Retinal pigment epithelial cell (primary cell): Measurements from ENCODE around the gene POMP.

Source experiments
- DNase-seq: peaks from one replicate; pipeline ENCODE4 v3.0.0-alpha.2; 2010; ENCODE audit warnings: low read depth
- H3K4me3 ChIP-seq: 2 replicates; pipeline ENCODE4 v1.5.1; 2011; ENCODE audit warnings: mild to moderate bottlenecking, low read length, control low read depth, moderate library complexity
- TF ChIP-seq, protein P1 (sequence below): conservative IDR thresholded peaks from 2 replicates; pipeline ENCODE4 v1.5.1; 2011; ENCODE audit warnings: low read depth, low read length, control low read depth, inconsistent platforms

The POMP gene

DNA sequence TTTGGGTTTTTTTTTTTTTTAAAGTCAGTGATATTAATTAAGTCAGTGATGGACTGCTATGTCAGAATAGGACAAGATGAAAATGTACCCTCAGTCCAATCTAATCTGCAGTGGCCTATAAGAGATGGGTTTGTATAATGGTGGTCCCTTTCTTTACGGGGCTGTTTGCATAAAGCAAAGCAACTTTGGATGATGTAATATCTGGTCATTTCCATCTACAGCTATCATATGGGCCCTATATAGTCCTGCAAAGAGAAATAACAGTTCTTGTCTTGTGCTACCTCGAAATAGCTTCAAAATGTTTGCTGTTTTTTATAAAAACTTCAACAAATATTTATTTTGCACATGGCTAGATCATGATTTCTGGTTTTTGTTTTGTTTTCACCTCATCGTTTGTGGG is 20.2 kb upstream of the POMP start:
- TF ChIP-seq, protein P1, sequence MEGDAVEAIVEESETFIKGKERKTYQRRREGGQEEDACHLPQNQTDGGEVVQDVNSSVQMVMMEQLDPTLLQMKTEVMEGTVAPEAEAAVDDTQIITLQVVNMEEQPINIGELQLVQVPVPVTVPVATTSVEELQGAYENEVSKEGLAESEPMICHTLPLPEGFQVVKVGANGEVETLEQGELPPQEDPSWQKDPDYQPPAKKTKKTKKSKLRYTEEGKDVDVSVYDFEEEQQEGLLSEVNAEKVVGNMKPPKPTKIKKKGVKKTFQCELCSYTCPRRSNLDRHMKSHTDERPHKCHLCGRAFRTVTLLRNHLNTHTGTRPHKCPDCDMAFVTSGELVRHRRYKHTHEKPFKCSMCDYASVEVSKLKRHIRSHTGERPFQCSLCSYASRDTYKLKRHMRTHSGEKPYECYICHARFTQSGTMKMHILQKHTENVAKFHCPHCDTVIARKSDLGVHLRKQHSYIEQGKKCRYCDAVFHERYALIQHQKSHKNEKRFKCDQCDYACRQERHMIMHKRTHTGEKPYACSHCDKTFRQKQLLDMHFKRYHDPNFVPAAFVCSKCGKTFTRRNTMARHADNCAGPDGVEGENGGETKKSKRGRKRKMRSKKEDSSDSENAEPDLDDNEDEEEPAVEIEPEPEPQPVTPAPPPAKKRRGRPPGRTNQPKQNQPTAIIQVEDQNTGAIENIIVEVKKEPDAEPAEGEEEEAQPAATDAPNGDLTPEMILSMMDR = no peak
- no peak for DNase-seq
- H3K4me3 ChIP-seq = no peak overlapping the region

DNA sequence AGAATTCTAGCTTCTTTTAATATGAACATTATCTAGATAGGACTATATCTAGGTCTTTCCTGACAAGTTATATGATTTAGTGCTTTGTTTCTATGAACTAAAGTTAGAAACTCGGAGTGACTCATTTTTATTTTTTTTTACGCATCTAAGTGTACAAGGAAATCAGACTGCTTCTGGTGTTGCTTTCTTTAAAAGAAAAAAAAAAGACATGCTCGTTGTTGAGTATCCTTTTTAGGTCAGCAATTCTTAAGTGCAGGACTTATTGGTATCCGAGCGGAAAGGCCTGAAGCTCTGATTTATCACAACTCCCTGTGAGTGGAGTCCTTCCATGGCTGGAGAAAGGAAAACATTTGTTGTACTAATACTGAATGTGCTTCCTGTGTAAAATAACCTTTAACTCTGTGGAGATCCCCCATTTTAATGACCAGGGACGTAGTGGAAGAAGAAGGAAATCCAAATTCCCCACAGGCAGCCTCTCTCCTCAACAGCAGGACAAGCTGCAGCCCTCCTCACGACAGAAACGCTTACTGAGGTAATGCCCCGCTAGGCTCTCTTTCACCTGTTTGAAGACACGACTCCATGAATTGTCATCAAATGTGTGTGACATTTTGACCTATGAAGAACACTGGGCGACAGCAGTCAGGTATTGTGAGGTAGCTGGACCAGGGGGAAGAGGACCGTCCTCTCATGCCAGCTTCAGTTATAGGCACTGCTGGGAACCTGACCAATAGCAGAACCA is 17.9 kb upstream of the POMP start:
- H3K4me3 ChIP-seq = no peak overlapping the region
- no peak for DNase-seq
- TF ChIP-seq, protein P1 = no peak

DNA sequence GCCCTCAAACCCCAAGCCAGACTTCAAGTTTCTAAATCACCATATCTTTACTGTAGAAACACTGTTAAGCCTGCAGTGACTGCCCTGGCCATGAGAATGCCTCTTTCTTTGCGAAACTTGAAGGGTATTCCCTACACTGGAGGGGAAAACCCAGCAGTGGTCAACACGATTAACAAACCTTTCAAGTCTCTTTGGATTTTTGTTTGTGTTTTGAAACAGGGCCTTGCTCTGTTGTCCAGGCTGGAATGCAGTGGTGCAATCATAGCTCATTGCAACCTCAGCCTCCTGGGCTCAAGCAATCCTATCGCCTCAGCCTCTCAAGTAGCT is 17.4 kb upstream of the POMP start:
- TF ChIP-seq, protein P1 = no peak
- no peak for DNase-seq
- H3K4me3 ChIP-seq = no peak overlapping the region

DNA sequence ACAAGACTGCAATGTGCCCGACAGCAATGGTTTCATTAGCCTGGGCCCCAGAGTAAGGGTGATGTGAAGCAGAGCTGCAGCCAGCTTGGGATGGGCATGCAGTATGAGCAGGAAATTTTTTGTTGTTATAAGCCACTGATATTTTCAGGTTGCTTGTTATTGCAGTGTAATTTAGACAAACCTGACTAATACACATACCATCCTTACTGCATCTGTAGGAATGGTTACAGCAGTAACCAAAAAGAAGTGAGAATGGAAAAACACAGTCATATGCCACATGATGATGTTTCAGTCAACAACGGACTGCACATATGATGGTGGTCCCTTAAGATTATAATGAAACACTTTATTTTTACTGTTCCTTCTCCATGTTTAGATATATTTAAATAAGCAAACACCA is 8.6 kb upstream of the POMP start:
- H3K4me3 ChIP-seq = no peak overlapping the region
- no peak for DNase-seq
- TF ChIP-seq, protein P1 = no peak

DNA sequence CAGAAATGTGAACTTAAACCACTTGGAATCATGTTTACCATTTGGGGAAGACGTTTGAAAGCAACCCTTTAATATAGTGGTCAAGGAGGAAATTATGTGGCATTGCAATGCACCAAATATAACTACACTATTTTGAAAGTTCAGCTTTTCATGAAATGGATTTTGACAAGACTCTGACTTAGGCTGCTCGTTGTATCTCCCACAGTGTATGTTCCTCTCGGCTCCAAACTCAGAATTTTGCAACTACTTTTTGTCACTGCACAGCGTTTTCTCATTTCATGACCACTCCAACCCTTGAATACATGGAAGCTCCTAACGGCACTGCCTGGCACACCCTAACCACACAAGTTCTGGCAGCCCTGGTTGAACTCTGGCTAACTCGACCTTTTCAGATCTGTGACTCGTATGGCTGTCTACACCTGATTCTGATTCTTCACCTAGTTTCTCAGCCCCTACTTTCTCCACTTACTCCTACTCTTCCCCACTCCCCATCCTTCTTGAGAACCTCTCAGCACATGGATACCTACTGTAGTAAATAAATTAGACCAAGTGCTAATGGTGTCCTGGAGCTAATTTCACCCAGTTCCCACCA is 7.0 kb upstream of the POMP start:
- TF ChIP-seq, protein P1 = no peak
- no peak overlapping the region for H3K4me3 ChIP-seq
- no peak for DNase-seq

DNA sequence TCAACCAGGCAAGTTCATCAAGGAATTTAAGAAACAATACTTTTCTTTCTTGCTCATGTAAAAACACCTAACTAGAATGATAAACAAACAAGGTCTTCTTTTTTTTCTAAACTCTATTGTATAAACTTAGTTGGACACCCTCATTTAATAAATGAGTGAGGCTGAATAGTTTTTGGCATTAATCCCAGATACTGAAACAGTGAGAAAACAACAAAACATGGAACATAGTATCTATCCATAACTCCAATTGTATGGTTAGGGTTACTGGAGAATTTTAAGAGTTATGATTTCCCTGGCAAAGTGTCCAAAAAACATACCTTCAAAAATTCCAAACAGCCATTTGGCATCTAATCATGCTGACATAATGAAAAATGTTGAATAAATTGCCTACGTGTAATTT is 5.8 kb upstream of the POMP start:
- DNase-seq = no peak
- no peak overlapping the region for H3K4me3 ChIP-seq
- TF ChIP-seq, protein P1 = no peak

DNA sequence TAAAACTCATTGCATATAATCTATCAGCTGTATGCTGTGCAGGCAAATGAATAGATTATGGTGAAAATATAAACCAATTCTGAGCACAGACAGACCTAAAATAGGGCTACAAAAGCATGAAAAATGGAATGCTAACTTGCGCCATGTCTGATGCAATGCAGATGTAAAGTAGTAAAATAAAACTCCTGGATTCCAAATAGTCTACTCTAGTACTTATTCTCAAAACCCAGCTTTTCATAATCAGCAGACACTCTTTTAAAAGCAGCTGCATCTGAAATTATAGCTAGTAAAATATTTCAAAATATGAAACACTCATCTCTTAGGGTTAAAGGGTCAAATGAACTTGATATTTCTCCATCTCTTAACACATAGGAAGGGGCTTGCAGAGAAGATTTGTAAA is 4.7 kb upstream of the POMP start:
- TF ChIP-seq, protein P1 = no peak
- no peak overlapping the region for H3K4me3 ChIP-seq
- no peak for DNase-seq
